ACHN (cell line): ENCODE measurements around the gene OBP2B.
"Not testable (repeated sequence)": the region's sequence is repeated elsewhere in the genome, so short reads cannot be mapped to it uniquely, and the experiment has no call there.

Experiments used
- DNase-seq: peaks from one replicate; pipeline ENCODE4 v3.0.0-alpha.2; 2015
- in situ Hi-C: cut with HindIII; loops from 2 replicates; pipeline ENCODE4 v1.10.0; 2017; ENCODE audit warnings: low sequenced_read_pairs, low pct_ligation_motif_present, low pct_unique_long_range_greater_than_20kb

Gene OBP2B

GRCh38 chr9:133186736-133187135 is 22.3 kb downstream of the OBP2B start:
- DNase-seq, result no peak
- in situ Hi-C loops, result no loop called here

- in situ Hi-C loops, result no loop called here
- peak; percentile 83 for DNase-seq
Observed at GRCh38 chr9:133184971-133185370, 24.1 kb downstream of the OBP2B start.

- in situ Hi-C loops, result no loop called here
- no peak for DNase-seq
Observed at GRCh38 chr9:133182151-133182550, 26.9 kb downstream of the OBP2B start.

GRCh38 chr9:133181561-133181960 is 27.5 kb downstream of the OBP2B start:
- DNase-seq, result no peak
- in situ Hi-C loops, result no loop called here

- no peak for DNase-seq
- in situ Hi-C loops, result no loop called here
Observed at GRCh38 chr9:133180953-133181352, 28.1 kb downstream of the OBP2B start.

- DNase-seq, result no peak
- in situ Hi-C loops, result no loop called here
Observed at GRCh38 chr9:133173056-133173455, 36.0 kb downstream of the OBP2B start.

- DNase-seq, result no peak
- in situ Hi-C loops, result no loop called here
Observed at GRCh38 chr9:133171161-133171961, 37.7 kb downstream of the OBP2B start.

GRCh38 chr9:133170716-133171115 is 38.3 kb downstream of the OBP2B start:
- in situ Hi-C loops, result no loop called here
- DNase-seq, result no peak

GRCh38 chr9:133169687-133170086 is 39.4 kb downstream of the OBP2B start:
- in situ Hi-C loops, DNase-seq: not testable (repeated sequence)

- in situ Hi-C loops, result no loop called here
- DNase-seq, result no peak
Observed at GRCh38 chr9:133169102-133169501, 39.9 kb downstream of the OBP2B start.

- DNase-seq, result no peak
- in situ Hi-C loops, result no loop called here
Observed at GRCh38 chr9:133168432-133168831, 40.6 kb downstream of the OBP2B start.

- in situ Hi-C loops, result no loop called here
- no peak for DNase-seq
Observed at GRCh38 chr9:133167769-133168168, 41.3 kb downstream of the OBP2B start.

GRCh38 chr9:133167096-133167730 is 41.8 kb downstream of the OBP2B start:
- no peak for DNase-seq
- in situ Hi-C loops, result no loop called here

- DNase-seq, result no peak
- in situ Hi-C loops, result no loop called here
Observed at GRCh38 chr9:133166392-133166791, 42.7 kb downstream of the OBP2B start.

- no peak for DNase-seq
- in situ Hi-C loops, result no loop called here
Observed at GRCh38 chr9:133165452-133165730, 43.7 kb downstream of the OBP2B start.

GRCh38 chr9:133164191-133164590 is 44.9 kb downstream of the OBP2B start:
- no peak for DNase-seq
- in situ Hi-C loops, result no loop called here

GRCh38 chr9:133163504-133164172 is 45.4 kb downstream of the OBP2B start, which contains the start of gene GBGT1:
TSS of gene GBGT1 (minus strand) at chr9:133163914. CDS start at chr9:133162412, 1,502 bp downstream.
- peak; percentile 29 for DNase-seq

GRCh38 chr9:133162861-133163503 is 46.1 kb downstream of the OBP2B start:
- in situ Hi-C loops, result no loop called here
- DNase-seq, result no peak

More at GRCh38 chr9:133163504-133164172, 45.4 kb downstream of the OBP2B start, which contains the start of gene GBGT1:
- in situ Hi-C loops, result no loop called here

- no peak for DNase-seq
- in situ Hi-C loops, result no loop called here
Observed at GRCh38 chr9:133161547-133161950, 47.5 kb downstream of the OBP2B start.
